B cell (primary cell): Measurements from ENCODE around the gene ERC2. TPM values are rescaled to one million over a fixed set of nuclear protein-coding genes. Genes with fewer than 3 reads are reported as not detected.

Experiments used
- ATAC-seq: fragments of 200-7000 bp; cut with Tn5 transposase; one replicate; pipeline ENCODE4 v1.10.0; 2021; ENCODE audit warnings: low read depth, mild to moderate bottlenecking, moderate number of reproducible peaks, moderate library complexity
- CTCF ChIA-PET: fragments of 350-600 bp; sonication (Branson Sonifier 250); formaldehyde crosslinking; loops from one replicate; lab custom pipeline; 2021; ENCODE audit warnings: antibody characterized with exemption, inconsistent platforms; lab: Charles Lee
- POLR2A ChIA-PET: fragments of 350-600 bp; sonication (Branson Sonifier 250); formaldehyde crosslinking; loops from one replicate; lab custom pipeline; 2021; ENCODE audit warnings: antibody characterized with exemption; lab: Charles Lee
- DNase-seq: peaks from one replicate; pipeline ENCODE4 v3.0.0; 2013
- H2AFZ ChIP-seq: 2 replicates; pipeline ENCODE4 v1.6.1; 2012; ENCODE audit warnings: mild to moderate bottlenecking, low read depth, low read length; ENCODE audit not compliant: insufficient read depth, poor library complexity, severe bottlenecking
- H3K27ac ChIP-seq, 2 donors: 1 replicate in 1 of 2; 2 replicates in 1 of 2; pipeline ENCODE4 v1.5.1; 2012 to 2013; ENCODE audit warnings: low read length in 2 of 2, mild to moderate bottlenecking in 2 of 2, moderate library complexity in 1 of 2
- H3K27me3 ChIP-seq, 4 experiments: fragments of 200-600 bp in 1 of 4; sonication (generic) in 1 of 4; replicated peaks in 1 of 4; 1 replicate in 2 of 4; 2 replicates in 2 of 4; pipeline versions ENCODE4 v1.6.1 to v1.7.0; 2013 to 2016; ENCODE audit warnings: low read length in 3 of 4, mild to moderate bottlenecking in 2 of 4, mixed read lengths in 1 of 4, moderate library complexity in 1 of 4; ENCODE audit not compliant: insufficient read depth in 4 of 4, control insufficient read depth in 3 of 4; ENCODE audit errors: control extremely low read depth in 1 of 4
- H3K36me3 ChIP-seq, 2 experiments: replicated peaks in 1 of 2; 1 replicate in 1 of 2; 2 replicates in 1 of 2; pipeline versions ENCODE4 v1.6.1 to v1.7.1; 2013; ENCODE audit warnings: low read length in 1 of 2; ENCODE audit not compliant: insufficient read depth in 2 of 2, control insufficient read depth in 1 of 2; ENCODE audit errors: control extremely low read depth in 1 of 2, extremely low read depth in 1 of 2
- H3K4me1 ChIP-seq, 2 donors: fragments of 200-600 bp in 1 of 2; sonication (generic) in 1 of 2; 1 replicate in 1 of 2; 2 replicates in 1 of 2; pipeline versions ENCODE4 v1.5.1 to v1.6.1; 2013 to 2017; ENCODE audit warnings: low read length in 2 of 2; ENCODE audit not compliant: control insufficient read depth in 2 of 2, insufficient read depth in 2 of 2
- H3K4me2 ChIP-seq: replicated peaks from 2 replicates; pipeline ENCODE3; 2012; ENCODE audit warnings: mild to moderate bottlenecking, low read depth, low read length; ENCODE audit not compliant: poor library complexity, severe bottlenecking
- H3K4me3 ChIP-seq, 5 experiments: fragments of 200-600 bp in 1 of 5; sonication (generic) in 1 of 5; 1 replicate in 3 of 5; 2 replicates in 2 of 5; pipeline versions ENCODE4 v1.5.1 to v1.7.0; 2011 to 2016; ENCODE audit warnings: low read length in 4 of 5, mild to moderate bottlenecking in 4 of 5, low read depth in 2 of 5, control low read depth in 1 of 5, moderate library complexity in 1 of 5; ENCODE audit not compliant: insufficient read depth in 1 of 5; ENCODE audit errors: control extremely low read depth in 1 of 5, extremely low read depth in 1 of 5
- H3K79me2 ChIP-seq: fragments of 200-600 bp; sonication (generic); one replicate; pipeline ENCODE4 v1.6.0; 2016; ENCODE audit warnings: low read length; ENCODE audit not compliant: control insufficient read depth, insufficient read depth
- H3K9ac ChIP-seq: fragments of 200-600 bp; sonication (generic); 2 replicates; pipeline ENCODE4 v1.6.1; 2017; ENCODE audit warnings: mild to moderate bottlenecking, low read length, moderate library complexity
- H3K9me3 ChIP-seq, 3 donors: one replicate each; pipeline versions ENCODE4 v1.6.1 to v1.7.1; 2013; ENCODE audit warnings: low read length in 2 of 3; ENCODE audit not compliant: control insufficient read depth in 2 of 3, insufficient read depth in 1 of 3; ENCODE audit errors: control extremely low read depth in 1 of 3
- H4K20me1 ChIP-seq: 2 replicates; pipeline ENCODE4 v1.6.0; 2012; ENCODE audit warnings: mild to moderate bottlenecking, low read length; ENCODE audit not compliant: insufficient read depth, control insufficient read depth, poor library complexity, severe bottlenecking
- H3K27ac Mint-ChIP-seq: one replicate; pipeline ENCODE4 v1.8.0; 2021; ENCODE audit warnings: mixed read lengths
- H3K27me3 Mint-ChIP-seq: one replicate; pipeline ENCODE4 v1.8.0; 2021; ENCODE audit warnings: mixed read lengths
- H3K4me1 Mint-ChIP-seq: one replicate; pipeline ENCODE4 v1.8.0; 2021; ENCODE audit warnings: mixed read lengths
- H3K4me3 Mint-ChIP-seq: one replicate; pipeline ENCODE4 v1.8.0; 2021; ENCODE audit warnings: mixed read lengths
- H3K9me3 Mint-ChIP-seq: one replicate; pipeline ENCODE4 v1.8.0; 2022; ENCODE audit warnings: mixed read lengths; ENCODE audit not compliant: insufficient read depth
- EZH2 ChIP-seq: IDR thresholded peaks from 2 replicates; pipeline ENCODE4 v1.6.1; 2012; ENCODE audit warnings: borderline replicate concordance, low read depth, mild to moderate bottlenecking, moderate library complexity, low read length; ENCODE audit not compliant: insufficient read depth, poor library complexity, severe bottlenecking
- intact Hi-C: fragments of 100-400 bp; cut with micrococcal nuclease; formaldehyde crosslinking; loops from one replicate; pipeline ENCODE4 v1.10.0; 2022
- polyA plus RNA-seq: library from polyadenylated mRNA; depleted of rRNA; stranded (reverse); fragments of >200 nt; gene quantifications from 2 replicates; pipeline ENCODE4 v1.2.3, GENCODE V29; 2012
- total RNA-seq, 2 donors: library from RNA; stranded (reverse); fragments of 120-200 nt in 1 of 2; gene quantifications; 1 replicate in 1 of 2; 2 replicates in 1 of 2; pipeline versions ENCODE4 v1.2.3 to v1.2.4, GENCODE V29; 2013 to 2022
- TF ChIP-seq, protein P1 (sequence below): fragments of 200-600 bp; IDR thresholded peaks from one replicate; pipeline ENCODE4 v1.8.0; 2022; ENCODE audit warnings: antibody characterized with exemption, mild to moderate bottlenecking

ERC2 gene
- total and polyA plus RNA-seq, 2 donors (not counting 1 experiment from before 2014, with no cell fraction given), result not detected

DNA sequence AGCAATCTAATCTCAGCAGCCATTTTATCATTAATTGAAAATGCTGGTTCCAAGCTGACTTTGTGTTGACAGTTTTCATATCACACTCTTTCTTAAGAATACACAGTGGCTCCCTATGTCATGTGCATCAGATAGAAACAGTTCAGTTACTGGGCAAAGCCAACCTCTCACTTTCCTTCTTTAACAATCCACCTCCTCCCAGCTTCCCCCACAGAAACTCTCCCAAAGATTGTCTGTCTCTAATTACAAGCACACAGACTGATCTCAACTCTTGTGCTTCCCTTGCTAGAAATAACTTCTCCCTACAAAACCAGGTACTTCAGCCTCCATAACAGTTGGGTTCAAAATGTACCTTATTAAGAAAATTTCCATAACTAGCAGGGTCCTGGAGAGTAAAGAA is 752.2 kb downstream of the ERC2 start:
- H3K79me2 ChIP-seq, result no peaks in the 10 kb centered on the region
- CTCF ChIA-PET, result no interaction called here
- Mint-ChIP-seq H3K27me3 (no peaks in the 10 kb centered on the region), H3K27ac (no peak overlapping the region), H3K4me3 (no peak overlapping the region), H3K9me3 (no peaks in the 10 kb centered on the region), H3K4me1 (no peaks in the 10 kb centered on the region)
- intact Hi-C loops, result no loop called here
- no peaks in the 10 kb centered on the region for H4K20me1 ChIP-seq
- no peak overlapping the region for H3K4me2 ChIP-seq
- H3K4me1 ChIP-seq, result no peaks in the 10 kb centered on the region
- no peak overlapping the region for H3K9ac ChIP-seq
- no peak overlapping the region for H3K4me3 ChIP-seq
- DNase-seq (no peak), ATAC-seq (no peak)
- H3K27me3 ChIP-seq, result no peaks in the 10 kb centered on the region
- POLR2A ChIA-PET, result no interaction called here
- no peak overlapping the region for H3K27ac ChIP-seq
- no peaks in the 10 kb centered on the region for H3K9me3 ChIP-seq
- no peaks in the 10 kb centered on the region for H3K36me3 ChIP-seq
- H2AFZ ChIP-seq, result no peak overlapping the region
- no peak for TF ChIP-seq EZH2
- TF ChIP-seq, protein P1, sequence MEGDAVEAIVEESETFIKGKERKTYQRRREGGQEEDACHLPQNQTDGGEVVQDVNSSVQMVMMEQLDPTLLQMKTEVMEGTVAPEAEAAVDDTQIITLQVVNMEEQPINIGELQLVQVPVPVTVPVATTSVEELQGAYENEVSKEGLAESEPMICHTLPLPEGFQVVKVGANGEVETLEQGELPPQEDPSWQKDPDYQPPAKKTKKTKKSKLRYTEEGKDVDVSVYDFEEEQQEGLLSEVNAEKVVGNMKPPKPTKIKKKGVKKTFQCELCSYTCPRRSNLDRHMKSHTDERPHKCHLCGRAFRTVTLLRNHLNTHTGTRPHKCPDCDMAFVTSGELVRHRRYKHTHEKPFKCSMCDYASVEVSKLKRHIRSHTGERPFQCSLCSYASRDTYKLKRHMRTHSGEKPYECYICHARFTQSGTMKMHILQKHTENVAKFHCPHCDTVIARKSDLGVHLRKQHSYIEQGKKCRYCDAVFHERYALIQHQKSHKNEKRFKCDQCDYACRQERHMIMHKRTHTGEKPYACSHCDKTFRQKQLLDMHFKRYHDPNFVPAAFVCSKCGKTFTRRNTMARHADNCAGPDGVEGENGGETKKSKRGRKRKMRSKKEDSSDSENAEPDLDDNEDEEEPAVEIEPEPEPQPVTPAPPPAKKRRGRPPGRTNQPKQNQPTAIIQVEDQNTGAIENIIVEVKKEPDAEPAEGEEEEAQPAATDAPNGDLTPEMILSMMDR, result no peak

DNA sequence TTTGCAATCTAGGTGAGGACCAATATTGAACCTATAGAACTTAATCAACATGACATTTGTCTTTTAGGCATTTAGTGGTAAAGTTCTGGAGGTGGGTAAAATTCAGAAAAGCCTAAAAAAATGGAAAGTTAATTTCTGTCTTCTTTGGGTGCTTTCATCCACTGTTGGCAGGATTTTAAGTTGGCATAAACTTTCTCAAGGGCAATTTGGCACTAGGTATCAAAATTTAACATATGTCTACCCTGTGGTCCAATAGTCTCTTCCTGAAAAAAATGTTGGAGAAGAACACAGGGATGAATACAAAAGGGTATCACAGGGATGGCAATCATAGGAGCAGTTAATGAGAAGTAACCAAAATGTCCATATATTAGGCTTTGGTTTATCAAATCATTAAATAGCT is 754.2 kb downstream of the ERC2 start:
- intact Hi-C loops, result no loop called here
- no peak for TF ChIP-seq EZH2
- TF ChIP-seq, protein P1, result no peak
- Histone ChIP-seq H3K36me3 (no peaks in the 10 kb centered on the region), H3K4me1 (no peaks in the 10 kb centered on the region), H3K27me3 (no peaks in the 10 kb centered on the region), H3K9me3 (no peaks in the 10 kb centered on the region), H3K4me3 (no peak overlapping the region), H4K20me1 (no peaks in the 10 kb centered on the region), H3K9ac (no peak overlapping the region), H3K27ac (no peak overlapping the region), H2AFZ (no peak overlapping the region), H3K4me2 (no peak overlapping the region), H3K79me2 (no peaks in the 10 kb centered on the region)
- Mint-ChIP-seq H3K27me3 (no peaks in the 10 kb centered on the region), H3K27ac (no peak overlapping the region), H3K4me3 (no peak overlapping the region), H3K4me1 (no peaks in the 10 kb centered on the region), H3K9me3 (no peaks in the 10 kb centered on the region)
- no peak for ATAC-seq
- DNase-seq, result no peak
- CTCF ChIA-PET, result no interaction called here
- POLR2A ChIA-PET, result interaction anchor here (0.7 kb wide), 1 partner anchor 29 kb away, joined by 3 read pairs; no protein-coding TSS in a partner anchor
